NCI-H2107 (cell line): ENCODE measurements around the gene CLK4.

Experiments used
- DNase-seq: peaks from one replicate; lab custom pipeline; 2025; lab: John Stamatoyannopoulos, UW

CLK4 gene

GRCh38 chr5:178637356-178638074 lies 10.7 kb upstream of the CLK4 start:
- DNase-seq, result no peak

GRCh38 chr5:178632285-178632684 lies 5.4 kb upstream of the CLK4 start:
- DNase-seq, result no peak

GRCh38 chr5:178630951-178631350 lies 4.1 kb upstream of the CLK4 start:
- no peak for DNase-seq

GRCh38 chr5:178630475-178630930 lies 3.7 kb upstream of the CLK4 start:
- no peak for DNase-seq

GRCh38 chr5:178627259-178627598 lies 379 bp upstream of the CLK4 start:
- DNase-seq, result no peak

GRCh38 chr5:178625679-178626483 lies 969 bp downstream of the CLK4 start:
- no peak for DNase-seq

- no peak for DNase-seq
These were observed 2.0 kb downstream of the CLK4 start for GRCh38 chr5:178624631-178625546.

GRCh38 chr5:178622679-178623247 lies 4.1 kb downstream of the CLK4 start:
- DNase-seq, result no peak

- DNase-seq, result no peak
These were observed 7.5 kb downstream of the CLK4 start for GRCh38 chr5:178619390-178619789.

- DNase-seq, result no peak
These were observed 14.6 kb downstream of the CLK4 start for GRCh38 chr5:178612299-178612698.

GRCh38 chr5:178606269-178606668 lies 20.6 kb downstream of the CLK4 start:
- DNase-seq, result no peak

GRCh38 chr5:178605788-178606187 lies 21.1 kb downstream of the CLK4 start:
- no peak for DNase-seq

GRCh38 chr5:178602752-178603151 lies 24.1 kb downstream of the CLK4 start:
- DNase-seq, result no peak

GRCh38 chr5:178595750-178596149 lies 31.1 kb downstream of the CLK4 start:
- DNase-seq, result no peak

GRCh38 chr5:178595150-178595549 lies 31.7 kb downstream of the CLK4 start:
- DNase-seq, result no peak

- DNase-seq, result no peak
These were observed 35.9 kb downstream of the CLK4 start for GRCh38 chr5:178590924-178591423.

- DNase-seq, result no peak
These were observed 36.5 kb downstream of the CLK4 start, which contains the start of gene COL23A1 for GRCh38 chr5:178590141-178590923. Gene COL23A1, minus strand, starts transcription at chr5:178590393.

GRCh38 chr5:178589180-178590140 lies 37.4 kb downstream of the CLK4 start:
- no peak for DNase-seq

- DNase-seq, result no peak
These were observed 38.1 kb downstream of the CLK4 start for GRCh38 chr5:178588769-178589168.
